Activated naive CD8-positive, alpha-beta T cell treated with anti-CD3 and anti-CD28 coated beads for 36 hours (primary cell): ENCODE data around the gene ERG. TPM values are rescaled to one million over a fixed set of nuclear protein-coding genes. Genes with fewer than 3 reads are reported as not detected.

ENCODE experiments used
- DNase-seq: peaks from one replicate; pipeline ENCODE4 v3.0.0; 2021
- H3K27ac Mint-ChIP-seq: one replicate; pipeline ENCODE4 v1.8.0; 2022; ENCODE audit warnings: mild to moderate bottlenecking, moderate library complexity, mixed read lengths
- H3K27me3 Mint-ChIP-seq: one replicate; pipeline ENCODE4 v1.8.0; 2022; ENCODE audit warnings: mild to moderate bottlenecking, mixed read lengths
- H3K36me3 Mint-ChIP-seq: one replicate; pipeline ENCODE4 v1.8.0; 2021; ENCODE audit warnings: mild to moderate bottlenecking, mixed read lengths
- H3K4me1 Mint-ChIP-seq: one replicate; pipeline ENCODE4 v1.8.0; 2021; ENCODE audit warnings: mixed read lengths
- H3K4me3 Mint-ChIP-seq: one replicate; pipeline ENCODE4 v1.8.0; 2022; ENCODE audit warnings: mild to moderate bottlenecking, moderate library complexity, mixed read lengths
- H3K9me3 Mint-ChIP-seq: one replicate; pipeline ENCODE4 v1.8.0; 2022; ENCODE audit warnings: mixed read lengths
- total RNA-seq, 2 experiments: library from RNA; stranded (reverse); gene quantifications; one replicate each; pipeline ENCODE4 v1.2.3, GENCODE V29; 2021

The ERG gene
- total RNA-seq, 2 experiments from 2014 or later: not detected

DNA sequence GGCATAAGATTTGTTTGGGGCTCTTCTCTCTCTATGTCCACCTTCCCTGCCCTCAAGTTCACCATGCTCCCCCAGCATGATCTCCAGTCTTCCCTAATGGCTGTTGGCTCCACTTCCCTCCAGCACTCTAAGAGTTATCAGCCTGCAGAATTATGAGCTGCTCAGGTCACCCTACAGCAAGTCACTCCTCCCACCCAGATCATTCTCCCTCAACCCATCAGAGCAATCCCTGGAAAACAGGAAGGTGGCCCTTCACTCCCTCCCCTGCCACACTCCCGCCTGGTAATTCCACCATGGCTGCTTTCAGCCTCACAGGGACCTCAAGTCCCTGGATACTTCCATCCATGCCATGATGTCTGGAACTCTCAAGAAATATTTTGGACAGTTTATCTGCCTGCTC, 137.0 kb downstream of the ERG start:
- Mint-ChIP-seq H3K4me1 (no peaks in the 10 kb centered on the region), H3K27me3 (no peaks in the 10 kb centered on the region), H3K27ac (no peak overlapping the region), H3K36me3 (no peaks in the 10 kb centered on the region), H3K9me3 (no peaks in the 10 kb centered on the region), H3K4me3 (no peak overlapping the region)
- no peak for DNase-seq

- Mint-ChIP-seq H3K27ac (no peak overlapping the region), H3K4me3 (no peak overlapping the region), H3K27me3 (peaks cover 1% of the 10 kb centered on the region), H3K36me3 (no peaks in the 10 kb centered on the region), H3K9me3 (no peaks in the 10 kb centered on the region), H3K4me1 (no peaks in the 10 kb centered on the region)
- no peak for DNase-seq
Measured at GRCh38 chr21:38359835-38360234, 138.4 kb downstream of the ERG start.

DNA sequence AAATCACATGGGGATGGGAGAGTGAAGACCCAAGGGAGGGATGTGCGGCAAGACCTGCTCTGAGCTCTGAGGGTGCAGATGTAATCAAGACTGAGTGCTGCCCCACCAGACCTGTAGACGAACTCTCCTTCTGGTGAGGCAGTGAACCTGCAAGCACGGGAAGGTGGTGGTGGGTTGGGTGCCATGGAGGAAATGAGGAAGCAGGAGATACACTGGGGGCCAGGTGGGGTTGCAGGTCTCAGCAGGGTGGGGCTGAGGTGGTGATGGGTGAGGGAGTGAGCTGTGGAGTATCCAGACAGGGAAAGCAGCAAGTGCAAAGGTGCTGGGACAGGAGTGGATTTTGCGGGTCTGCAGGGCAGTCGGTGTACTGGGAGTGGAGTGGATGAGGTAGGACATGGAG, 139.2 kb downstream of the ERG start:
- Mint-ChIP-seq H3K4me1 (no peaks in the 10 kb centered on the region), H3K36me3 (no peaks in the 10 kb centered on the region), H3K9me3 (no peaks in the 10 kb centered on the region), H3K27ac (no peak overlapping the region), H3K27me3 (peaks cover 4% of the 10 kb centered on the region), H3K4me3 (no peak overlapping the region)
- DNase-seq: no peak

GRCh38 chr21:38358666-38359065, 139.6 kb downstream of the ERG start:
- no peaks in the 10 kb centered on the region for H3K4me1 Mint-ChIP-seq
- H3K36me3 Mint-ChIP-seq: no peaks in the 10 kb centered on the region
- H3K4me3 Mint-ChIP-seq: no peak overlapping the region

GRCh38 chr21:38358098-38358497, 140.2 kb downstream of the ERG start:
- H3K9me3 Mint-ChIP-seq: no peaks in the 10 kb centered on the region
- peaks cover 4% of the 10 kb centered on the region for H3K27me3 Mint-ChIP-seq
- no peaks in the 10 kb centered on the region for H3K4me1 Mint-ChIP-seq

More at GRCh38 chr21:38358666-38359065, 139.6 kb downstream of the ERG start:
- DNase-seq: no peak
- no peak overlapping the region for H3K27ac Mint-ChIP-seq
- no peaks in the 10 kb centered on the region for H3K9me3 Mint-ChIP-seq
- peaks cover 4% of the 10 kb centered on the region for H3K27me3 Mint-ChIP-seq

DNA sequence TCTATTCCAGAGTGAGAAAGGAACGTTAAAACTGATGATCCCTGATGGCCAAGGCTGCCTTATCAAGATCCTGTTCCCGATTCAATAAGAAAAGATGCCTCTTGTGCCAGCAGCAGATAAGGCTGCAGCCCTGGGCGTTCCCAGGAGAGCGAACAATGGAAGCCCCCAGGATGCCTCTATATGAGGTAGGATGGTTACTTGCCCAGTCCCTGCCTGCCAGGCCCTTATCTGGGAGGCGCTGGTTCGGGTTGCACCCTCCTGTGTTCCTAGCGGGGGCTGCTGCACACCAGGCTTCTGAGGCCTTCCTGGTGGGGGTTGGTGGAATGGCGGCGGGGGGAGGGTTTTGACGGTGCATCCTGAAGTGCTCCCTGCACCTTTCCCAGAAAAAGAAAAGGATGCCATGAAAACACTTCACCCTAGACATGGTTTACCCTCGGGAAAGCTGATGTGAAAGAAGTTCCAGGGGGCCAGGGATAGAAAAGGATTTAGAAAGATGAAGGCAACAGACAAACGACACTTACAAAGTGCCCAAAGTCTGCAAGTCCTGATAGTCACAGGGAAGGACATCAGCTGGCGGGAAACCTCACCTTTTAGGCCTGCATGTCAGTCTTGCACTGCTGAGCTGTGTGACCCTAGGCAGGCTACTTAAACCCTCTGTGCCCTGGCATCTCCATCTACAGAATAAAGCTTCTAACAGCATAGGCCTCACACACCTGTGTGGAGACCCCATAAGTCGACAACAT, 141.2 kb downstream of the ERG start:
- H3K9me3 Mint-ChIP-seq: no peaks in the 10 kb centered on the region
- H3K27me3 Mint-ChIP-seq: peaks cover 4% of the 10 kb centered on the region
- H3K36me3 Mint-ChIP-seq: no peaks in the 10 kb centered on the region
- peaks cover 1% of the 10 kb centered on the region for H3K4me1 Mint-ChIP-seq
- no peak overlapping the region for H3K27ac Mint-ChIP-seq
- no peak overlapping the region for H3K4me3 Mint-ChIP-seq
- no peak for DNase-seq

More at GRCh38 chr21:38358098-38358497, 140.2 kb downstream of the ERG start:
- Mint-ChIP-seq H3K27ac (no peak overlapping the region), H3K36me3 (no peaks in the 10 kb centered on the region), H3K4me3 (no peak overlapping the region)
- DNase-seq: no peak

DNA sequence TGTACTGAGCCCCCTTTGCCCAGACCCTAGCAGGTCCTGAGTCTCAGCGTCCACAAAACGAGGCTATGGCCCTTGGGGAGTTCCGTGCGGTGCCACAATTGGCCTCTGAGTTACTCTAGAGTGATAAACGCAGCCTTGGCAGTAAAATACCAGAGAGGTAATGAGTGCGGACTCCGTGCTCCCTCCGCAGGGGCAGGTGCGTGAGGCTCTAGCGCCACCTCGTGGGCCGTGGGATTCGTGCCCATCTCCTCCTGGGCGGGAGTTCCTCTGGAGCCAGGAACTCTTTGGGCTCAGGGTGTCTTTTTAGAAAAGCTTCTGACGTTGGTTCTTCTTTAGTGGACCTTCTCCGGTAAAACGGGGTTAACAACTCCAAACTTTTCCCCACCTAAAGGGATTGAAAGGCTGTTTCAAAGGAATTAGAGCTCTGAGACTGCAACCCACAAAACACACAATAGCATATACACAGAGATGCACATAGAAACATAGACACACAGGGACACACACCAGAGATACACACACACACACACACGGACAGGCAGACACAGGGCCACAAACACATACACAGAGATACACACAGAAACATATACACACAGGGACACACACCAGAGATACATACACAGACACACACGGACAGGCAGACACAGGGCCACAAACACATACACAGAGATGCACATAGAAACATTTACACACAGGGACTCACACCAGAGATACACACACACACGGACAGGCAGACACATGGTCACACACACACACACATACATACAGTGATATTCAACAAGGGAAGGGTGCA, 142.1 kb downstream of the ERG start:
- H3K27me3 Mint-ChIP-seq: peaks cover 10% of the 10 kb centered on the region
- DNase-seq: peak; percentile 68
- H3K36me3 Mint-ChIP-seq: no peaks in the 10 kb centered on the region
- no peak overlapping the region for H3K4me3 Mint-ChIP-seq
- H3K27ac Mint-ChIP-seq: no peak overlapping the region
- no peaks in the 10 kb centered on the region for H3K9me3 Mint-ChIP-seq
- H3K4me1 Mint-ChIP-seq: peaks cover 8% of the 10 kb centered on the region

DNA sequence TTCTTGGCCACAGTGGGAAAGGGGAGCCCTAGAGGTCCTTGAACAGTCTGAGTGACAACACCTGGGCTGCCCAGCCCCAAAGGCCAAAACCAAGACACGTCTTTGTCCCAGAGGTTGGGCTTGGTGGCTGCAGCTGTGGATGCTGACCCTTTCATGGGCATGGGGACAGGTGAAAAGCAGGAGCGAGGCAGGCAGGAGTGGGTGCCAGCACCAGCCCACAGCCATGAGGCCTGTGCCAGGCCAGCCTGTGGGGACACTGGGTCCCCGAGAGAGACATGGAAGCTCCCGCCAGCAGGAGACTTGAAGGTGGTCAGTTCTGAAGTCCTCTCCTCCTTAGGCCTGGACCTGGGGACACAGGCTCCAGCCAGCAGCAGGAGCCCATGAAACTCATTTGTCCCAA, 142.9 kb downstream of the ERG start:
- Mint-ChIP-seq H3K27me3 (peaks cover 10% of the 10 kb centered on the region), H3K36me3 (no peaks in the 10 kb centered on the region), H3K4me1 (peaks cover 8% of the 10 kb centered on the region), H3K27ac (no peak overlapping the region), H3K9me3 (no peaks in the 10 kb centered on the region), H3K4me3 (no peak overlapping the region)
- DNase-seq: no peak

DNA sequence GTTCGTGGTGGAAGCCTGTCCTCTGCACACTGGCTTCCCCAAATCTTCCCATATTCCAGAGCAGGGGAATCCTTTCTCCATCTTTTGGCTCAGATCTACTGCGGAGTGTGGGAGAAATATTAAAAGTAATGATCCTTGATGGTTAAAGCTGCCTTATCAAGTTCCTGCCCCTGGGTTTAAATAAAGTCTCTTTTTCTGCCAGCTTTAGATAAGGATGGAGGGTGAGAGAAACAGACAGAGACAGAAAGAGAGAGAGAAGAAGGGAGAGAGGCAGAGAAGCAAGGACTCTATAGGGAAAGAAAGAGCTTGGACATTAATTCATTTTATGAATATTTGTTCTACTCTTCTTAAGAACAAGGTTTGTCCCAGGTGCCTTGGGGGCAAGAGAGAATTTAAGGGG, 143.5 kb downstream of the ERG start:
- Mint-ChIP-seq H3K4me3 (no peak overlapping the region), H3K27ac (no peak overlapping the region)

DNA sequence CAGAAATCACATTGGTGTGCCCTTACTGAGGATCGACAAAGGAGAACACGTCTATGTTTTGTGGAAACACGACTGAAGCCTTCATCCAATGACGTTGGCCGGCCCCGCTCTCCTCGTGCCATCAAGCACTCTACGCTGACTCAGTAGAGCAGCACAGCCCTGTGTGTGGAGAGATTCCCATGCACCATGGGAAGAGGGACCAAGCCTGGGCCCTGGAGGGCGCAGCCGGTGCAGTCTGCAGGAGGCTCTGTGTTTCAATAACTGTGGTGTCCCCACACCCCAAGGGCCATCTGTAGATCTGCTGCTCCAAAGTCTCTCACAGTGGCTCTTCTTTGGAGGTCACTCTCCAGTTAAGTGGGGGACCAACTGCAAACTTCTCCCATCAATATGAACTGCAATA, 144.0 kb downstream of the ERG start:
- H3K27ac Mint-ChIP-seq: no peak overlapping the region
- no peak overlapping the region for H3K4me3 Mint-ChIP-seq
- DNase-seq: no peak
- peaks cover 9% of the 10 kb centered on the region for H3K4me1 Mint-ChIP-seq
- peaks cover 10% of the 10 kb centered on the region for H3K27me3 Mint-ChIP-seq
- H3K36me3 Mint-ChIP-seq: no peaks in the 10 kb centered on the region
- H3K9me3 Mint-ChIP-seq: no peaks in the 10 kb centered on the region

More for the DNA sequence above, 143.5 kb downstream of the ERG start:
- peaks cover 8% of the 10 kb centered on the region for H3K4me1 Mint-ChIP-seq
- peaks cover 10% of the 10 kb centered on the region for H3K27me3 Mint-ChIP-seq
- DNase-seq: no peak
- no peaks in the 10 kb centered on the region for H3K36me3 Mint-ChIP-seq
- no peaks in the 10 kb centered on the region for H3K9me3 Mint-ChIP-seq

- DNase-seq: peak; percentile 13
- no peak overlapping the region for H3K4me3 Mint-ChIP-seq
- H3K27ac Mint-ChIP-seq: no peak overlapping the region
- H3K36me3 Mint-ChIP-seq: no peaks in the 10 kb centered on the region
- peaks cover 10% of the 10 kb centered on the region for H3K27me3 Mint-ChIP-seq
- no peaks in the 10 kb centered on the region for H3K9me3 Mint-ChIP-seq
- peaks cover 16% of the 10 kb centered on the region for H3K4me1 Mint-ChIP-seq
Measured at GRCh38 chr21:38352536-38353219, 145.6 kb downstream of the ERG start.

DNA sequence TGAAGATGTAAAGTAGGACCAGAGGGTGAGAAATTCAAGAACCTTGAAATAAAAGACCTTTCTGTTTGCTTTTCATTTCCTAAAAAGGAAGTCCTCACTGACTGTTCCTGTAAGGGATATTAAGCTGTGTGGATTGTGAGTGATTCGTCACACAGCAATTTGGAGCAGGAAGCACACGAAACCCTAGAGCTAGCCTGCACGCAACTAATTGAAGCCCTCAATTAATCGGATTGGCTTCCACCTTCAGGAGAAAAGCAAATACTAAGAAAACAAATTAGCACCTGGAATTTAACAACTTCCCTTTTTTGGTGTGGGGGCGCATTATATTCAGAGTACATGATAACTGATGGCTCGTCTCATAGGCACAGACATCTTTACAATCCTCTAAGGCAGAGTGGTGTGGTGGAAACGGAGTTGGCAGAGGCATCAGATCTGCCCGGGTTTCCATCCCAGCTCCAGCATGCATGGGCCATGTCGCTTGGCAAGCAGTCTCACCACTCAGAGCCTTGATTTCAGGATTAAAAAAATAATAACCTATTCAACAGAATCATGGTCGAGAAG, 146.2 kb downstream of the ERG start:
- peaks cover 10% of the 10 kb centered on the region for H3K27me3 Mint-ChIP-seq
- H3K4me3 Mint-ChIP-seq: no peak overlapping the region
- H3K9me3 Mint-ChIP-seq: no peaks in the 10 kb centered on the region
- H3K36me3 Mint-ChIP-seq: no peaks in the 10 kb centered on the region
- no peak for DNase-seq
- H3K27ac Mint-ChIP-seq: no peak overlapping the region
- peaks cover 16% of the 10 kb centered on the region for H3K4me1 Mint-ChIP-seq

GRCh38 chr21:38351176-38351959, 146.9 kb downstream of the ERG start:
- peaks cover 10% of the 10 kb centered on the region for H3K27me3 Mint-ChIP-seq

GRCh38 chr21:38350684-38351083, 147.6 kb downstream of the ERG start:
- Mint-ChIP-seq H3K9me3 (no peaks in the 10 kb centered on the region), H3K4me1 (peaks cover 16% of the 10 kb centered on the region), H3K27ac (no peak overlapping the region), H3K27me3 (peaks cover 10% of the 10 kb centered on the region), H3K36me3 (no peaks in the 10 kb centered on the region), H3K4me3 (no peak overlapping the region)
- no peak for DNase-seq

More at GRCh38 chr21:38351176-38351959, 146.9 kb downstream of the ERG start:
- no peak overlapping the region for H3K4me3 Mint-ChIP-seq
- no peaks in the 10 kb centered on the region for H3K36me3 Mint-ChIP-seq
- H3K9me3 Mint-ChIP-seq: no peaks in the 10 kb centered on the region
- peaks cover 16% of the 10 kb centered on the region for H3K4me1 Mint-ChIP-seq
- DNase-seq: no peak
- H3K27ac Mint-ChIP-seq: peak overlapping the region; percentile 17
